ENCODE data around the gene NAV1.
"Not testable (repeated sequence)": the region's sequence is repeated elsewhere in the genome, so short reads cannot be mapped to it uniquely, and the experiment has no call there.

Gene NAV1

GRCh38 chr1:201545851-201546492, 7.0 kb downstream of the NAV1 start:
- H3K27ac ChIP-seq (replicated peaks): no peak overlapping the region
- TF ChIP-seq GABPA (IDR thresholded peaks at IDR 0.05; ENCODE audit: low read depth) (no peak), POLR2AphosphoS5 (IDR thresholded peaks at IDR 0.05; ENCODE audit: low read depth) (no peak), SPI1 (IDR thresholded peaks at IDR 0.05; ENCODE audit: borderline replicate concordance, low read depth) (no peak), CTCF (IDR thresholded peaks at IDR 0.05; ENCODE audit: insufficient read depth, low read length) (no peak), REST (IDR thresholded peaks at IDR 0.05; ENCODE audit: insufficient replicate concordance, low read depth) (no peak)
- peak in 1 of 2 experiments; percentile 21 for DNase-seq (ENCODE audit: low read depth in 1 of 2, low spot score in 1 of 2)

GRCh38 chr1:201549522-201549921, 10.6 kb downstream of the NAV1 start:
- DNase-seq (ENCODE audit: low read depth in 1 of 2, low spot score in 1 of 2); H3K4me3 ChIP-seq (replicated peaks; ENCODE audit: insufficient read depth, low read length); H3K27ac ChIP-seq (replicated peaks); H3K27me3 ChIP-seq (ENCODE audit: insufficient read depth, poor library complexity, severe bottlenecking): not testable (repeated sequence)

More at GRCh38 chr1:201545851-201546492, 7.0 kb downstream of the NAV1 start:
- Histone ChIP-seq H3K4me3 (replicated peaks; ENCODE audit: insufficient read depth, low read length) (no peak overlapping the region), H3K27me3 (ENCODE audit: insufficient read depth, poor library complexity, severe bottlenecking) (peaks cover 12% of the 10 kb centered on the region)

GRCh38 chr1:201551096-201551495, 12.2 kb downstream of the NAV1 start:
- no peak overlapping the region for H3K27ac ChIP-seq (replicated peaks)
- no peaks in the 10 kb centered on the region for H3K27me3 ChIP-seq (ENCODE audit: insufficient read depth, poor library complexity, severe bottlenecking)
- no peak for TF ChIP-seq CTCF (IDR thresholded peaks at IDR 0.05; ENCODE audit: insufficient read depth, low read length)
- no peak for TF ChIP-seq POLR2AphosphoS5 (IDR thresholded peaks at IDR 0.05; ENCODE audit: low read depth)
- TF ChIP-seq SPI1 (IDR thresholded peaks at IDR 0.05; ENCODE audit: borderline replicate concordance, low read depth): no peak
- TF ChIP-seq GABPA (IDR thresholded peaks at IDR 0.05; ENCODE audit: low read depth): no peak
- no peak for TF ChIP-seq REST (IDR thresholded peaks at IDR 0.05; ENCODE audit: insufficient replicate concordance, low read depth)
- H3K4me3 ChIP-seq (replicated peaks; ENCODE audit: insufficient read depth, low read length): no peak overlapping the region
- no peak for DNase-seq (ENCODE audit: low read depth in 1 of 2, low spot score in 1 of 2)

- Histone ChIP-seq H3K27me3 (ENCODE audit: insufficient read depth, poor library complexity, severe bottlenecking) (no peaks in the 10 kb centered on the region), H3K27ac (replicated peaks) (no peak overlapping the region), H3K4me3 (replicated peaks; ENCODE audit: insufficient read depth, low read length) (no peak overlapping the region)
- TF ChIP-seq GABPA (IDR thresholded peaks at IDR 0.05; ENCODE audit: low read depth): no peak
- 0 out of 2 replicates have a peak, but pooled peaks have one; percentile 5 for TF ChIP-seq SPI1 (IDR thresholded peaks at IDR 0.05; ENCODE audit: borderline replicate concordance, low read depth)
- DNase-seq (ENCODE audit: low read depth in 1 of 2, low spot score in 1 of 2): peak in 1 of 2 experiments; percentile 28
Observed at GRCh38 chr1:201551877-201552731, 13.2 kb downstream of the NAV1 start.

Measured in HL-60 (cell line).